SW 1271 (cell line): ENCODE measurements around the gene FOXP1.

Source experiments
- DNase-seq, 2 experiments: peaks; one replicate each; lab custom pipeline; 2025; lab: John Stamatoyannopoulos, UW

Gene FOXP1

GRCh38 chr3:71372241-71372768, 211.2 kb downstream of the FOXP1 start:
- no peak for DNase-seq

GRCh38 chr3:71371282-71371681, 212.2 kb downstream of the FOXP1 start:
- no peak for DNase-seq

- no peak for DNase-seq
Measured at GRCh38 chr3:71370467-71370866, 213.1 kb downstream of the FOXP1 start.

GRCh38 chr3:71369701-71370391, 213.7 kb downstream of the FOXP1 start:
- DNase-seq: no peak

GRCh38 chr3:71366988-71367604, 216.4 kb downstream of the FOXP1 start:
- DNase-seq: no peak

- no peak for DNase-seq
Measured at GRCh38 chr3:71361334-71361890, 222.1 kb downstream of the FOXP1 start.

- DNase-seq: no peak
Measured at GRCh38 chr3:71360764-71361163, 222.8 kb downstream of the FOXP1 start.

- DNase-seq: no peak
Measured at GRCh38 chr3:71360180-71360579, 223.3 kb downstream of the FOXP1 start.

GRCh38 chr3:71358243-71358642, 225.3 kb downstream of the FOXP1 start:
- no peak for DNase-seq

- no peak for DNase-seq
Measured at GRCh38 chr3:71356265-71356664, 227.3 kb downstream of the FOXP1 start.

- no peak for DNase-seq
Measured at GRCh38 chr3:71355862-71356261, 227.7 kb downstream of the FOXP1 start.

GRCh38 chr3:71355037-71355436, 228.5 kb downstream of the FOXP1 start:
- DNase-seq: no peak

- DNase-seq: no peak
Measured at GRCh38 chr3:71351403-71352149, 232.0 kb downstream of the FOXP1 start.

- DNase-seq: no peak
Measured at GRCh38 chr3:71350998-71351397, 232.5 kb downstream of the FOXP1 start.

- no peak for DNase-seq
Measured at GRCh38 chr3:71348831-71349230, 234.7 kb downstream of the FOXP1 start.

- no peak for DNase-seq
Measured at GRCh38 chr3:71348001-71348632, 235.4 kb downstream of the FOXP1 start.

GRCh38 chr3:71346061-71346460, 237.5 kb downstream of the FOXP1 start:
- no peak for DNase-seq

- DNase-seq: no peak
Measured at GRCh38 chr3:71345429-71346040, 238.0 kb downstream of the FOXP1 start.

GRCh38 chr3:71341721-71342120, 241.8 kb downstream of the FOXP1 start:
- DNase-seq: no peak

- no peak for DNase-seq
Measured at GRCh38 chr3:71339049-71339448, 244.5 kb downstream of the FOXP1 start.

GRCh38 chr3:71332813-71333212, 250.7 kb downstream of the FOXP1 start:
- no peak for DNase-seq

- DNase-seq: no peak
Measured at GRCh38 chr3:71330909-71331308, 252.6 kb downstream of the FOXP1 start.
